Activated T-helper 1 cell treated with anti-CD3 and anti-CD28 coated beads, Interleukin-12 subunit alpha, Interleukin-12 subunit beta, Interleukin-2, Interleukin-4 antibody, amounts not matched to agents 30 ng/mL and 10 ng/mL and 1 ng/mL, durations not matched to agents 14 hours and 24 hours and 36 hours (primary cell): ENCODE data around the gene WNK2. TPM values are rescaled to one million over a fixed set of nuclear protein-coding genes. Genes with fewer than 3 reads are reported as not detected.

Experiments used
- DNase-seq: peaks from one replicate; pipeline ENCODE4 v3.0.0; 2021; ENCODE audit warnings: low spot score
- H3K27ac Mint-ChIP-seq: one replicate; pipeline ENCODE4 v1.8.0; 2021; ENCODE audit warnings: mild to moderate bottlenecking, mixed read lengths
- H3K27me3 Mint-ChIP-seq: one replicate; pipeline ENCODE4 v1.8.0; 2022; ENCODE audit warnings: mild to moderate bottlenecking, moderate library complexity, mixed read lengths; ENCODE audit not compliant: insufficient read depth
- H3K36me3 Mint-ChIP-seq: one replicate; pipeline ENCODE4 v1.8.0; 2021; ENCODE audit warnings: low read depth, mixed read lengths
- H3K4me1 Mint-ChIP-seq: one replicate; pipeline ENCODE4 v1.8.0; 2021; ENCODE audit warnings: low read depth, mixed read lengths
- H3K4me3 Mint-ChIP-seq: one replicate; pipeline ENCODE4 v1.8.0; 2021; ENCODE audit warnings: mild to moderate bottlenecking, moderate library complexity, mixed read lengths
- H3K9me3 Mint-ChIP-seq: one replicate; pipeline ENCODE4 v1.8.0; 2021; ENCODE audit warnings: mixed read lengths
- intact Hi-C: fragments of 100-400 bp; cut with micrococcal nuclease; formaldehyde crosslinking; loops from one replicate; pipeline ENCODE4 v1.15.1; 2024
- total RNA-seq: library from RNA; stranded (reverse); gene quantifications from 2 replicates; pipeline ENCODE4 v1.2.3, GENCODE V29; 2022

WNK2 gene
- total RNA-seq, 1 donor from 2014 or later, result 3.0 TPM

DNA sequence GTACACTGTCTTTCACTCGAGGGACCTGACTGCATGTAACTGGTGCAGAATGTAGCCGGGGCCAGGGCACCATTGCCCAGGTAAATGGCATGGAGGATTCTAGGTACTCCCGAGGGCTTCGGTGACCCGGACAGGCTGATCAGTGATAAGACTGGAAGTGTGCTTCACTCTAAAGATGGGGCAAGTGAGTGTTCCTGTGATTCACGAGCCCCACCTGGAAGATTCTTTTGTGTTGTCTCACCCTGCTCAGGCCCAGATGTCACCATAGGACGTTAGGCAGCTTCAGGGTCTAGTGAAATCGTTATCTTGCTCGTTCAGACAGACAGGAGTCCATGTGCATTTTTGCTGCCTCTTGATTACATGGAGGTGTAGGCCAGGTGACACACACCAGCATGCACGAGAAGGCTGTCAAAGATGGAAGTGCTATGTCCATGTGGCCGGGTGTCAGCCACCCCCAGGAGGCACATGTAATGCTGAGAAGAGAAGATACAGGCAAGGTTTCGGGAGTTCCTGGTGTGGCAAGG, 73.9 kb downstream of the WNK2 start:
- H3K4me3 Mint-ChIP-seq, result no peak overlapping the region
- intact Hi-C loops, result no loop called here
- H3K9me3 Mint-ChIP-seq, result no peaks in the 10 kb centered on the region
- no peak overlapping the region for H3K27ac Mint-ChIP-seq
- H3K4me1 Mint-ChIP-seq, result no peaks in the 10 kb centered on the region
- H3K36me3 Mint-ChIP-seq, result no peaks in the 10 kb centered on the region
- no peak for DNase-seq
- peaks cover 4% of the 10 kb centered on the region for H3K27me3 Mint-ChIP-seq

DNA sequence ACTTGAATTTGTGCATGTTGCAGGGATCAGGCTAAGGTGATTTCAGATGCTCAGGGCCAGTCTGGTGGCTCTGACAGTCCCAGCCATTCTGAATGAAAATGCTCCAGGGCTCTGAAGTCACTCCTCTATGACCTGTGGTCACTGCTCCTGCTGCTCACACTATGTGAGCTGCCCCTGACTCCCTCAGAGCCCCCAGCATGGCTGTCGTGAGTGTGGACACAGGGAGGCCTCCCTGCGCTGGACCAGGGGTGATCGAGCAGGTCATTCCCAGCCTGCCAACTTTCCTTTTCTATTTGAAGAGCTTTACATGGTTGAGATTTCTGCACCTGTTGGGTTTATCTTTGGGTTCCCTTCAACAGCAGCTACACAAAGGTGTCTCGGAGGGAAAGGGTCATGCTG, 74.5 kb downstream of the WNK2 start:
- intact Hi-C loops, result no loop called here
- Mint-ChIP-seq H3K27me3 (peaks cover 4% of the 10 kb centered on the region), H3K9me3 (no peaks in the 10 kb centered on the region), H3K4me3 (no peak overlapping the region), H3K36me3 (no peaks in the 10 kb centered on the region), H3K27ac (no peak overlapping the region), H3K4me1 (no peaks in the 10 kb centered on the region)
- no peak for DNase-seq

DNA sequence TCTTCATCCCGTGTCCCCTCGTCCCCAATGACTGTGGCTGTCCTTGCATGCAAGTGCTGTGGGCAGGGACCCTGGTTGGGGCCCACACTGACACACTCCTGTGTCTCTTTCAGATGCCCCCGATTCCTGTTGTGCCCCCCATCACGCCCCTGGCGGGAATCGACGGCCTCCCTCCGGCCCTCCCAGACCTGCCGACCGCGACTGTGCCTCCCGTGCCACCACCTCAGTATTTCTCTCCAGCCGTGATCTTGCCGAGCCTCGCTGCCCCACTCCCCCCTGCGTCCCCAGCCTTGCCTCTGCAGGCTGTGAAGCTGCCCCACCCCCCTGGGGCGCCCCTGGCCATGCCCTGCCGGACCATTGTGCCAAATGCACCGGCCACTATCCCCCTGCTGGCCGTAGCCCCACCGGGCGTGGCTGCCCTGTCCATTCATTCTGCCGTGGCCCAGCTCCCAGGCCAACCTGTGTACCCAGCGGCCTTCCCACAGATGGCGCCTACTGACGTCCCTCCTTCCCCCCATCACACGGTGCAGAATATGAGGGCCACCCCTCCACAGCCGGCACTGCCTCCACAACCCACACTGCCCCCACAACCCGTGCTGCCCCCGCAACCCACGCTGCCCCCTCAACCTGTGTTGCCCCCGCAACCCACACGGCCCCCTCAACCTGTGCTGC, 75.0 kb downstream of the WNK2 start:
- no peak for DNase-seq
- Mint-ChIP-seq H3K4me3 (no peak overlapping the region), H3K4me1 (no peaks in the 10 kb centered on the region), H3K27ac (no peak overlapping the region), H3K36me3 (no peaks in the 10 kb centered on the region), H3K9me3 (no peaks in the 10 kb centered on the region), H3K27me3 (peaks cover 4% of the 10 kb centered on the region)
- intact Hi-C loops, result no loop called here

GRCh38 chr9:93259490-93260262, 75.7 kb downstream of the WNK2 start:
- Mint-ChIP-seq H3K27me3 (peaks cover 4% of the 10 kb centered on the region), H3K4me1 (no peaks in the 10 kb centered on the region), H3K27ac (no peak overlapping the region), H3K4me3 (no peak overlapping the region), H3K36me3 (no peaks in the 10 kb centered on the region), H3K9me3 (no peaks in the 10 kb centered on the region)
- no peak for DNase-seq
- intact Hi-C loops, result no loop called here

DNA sequence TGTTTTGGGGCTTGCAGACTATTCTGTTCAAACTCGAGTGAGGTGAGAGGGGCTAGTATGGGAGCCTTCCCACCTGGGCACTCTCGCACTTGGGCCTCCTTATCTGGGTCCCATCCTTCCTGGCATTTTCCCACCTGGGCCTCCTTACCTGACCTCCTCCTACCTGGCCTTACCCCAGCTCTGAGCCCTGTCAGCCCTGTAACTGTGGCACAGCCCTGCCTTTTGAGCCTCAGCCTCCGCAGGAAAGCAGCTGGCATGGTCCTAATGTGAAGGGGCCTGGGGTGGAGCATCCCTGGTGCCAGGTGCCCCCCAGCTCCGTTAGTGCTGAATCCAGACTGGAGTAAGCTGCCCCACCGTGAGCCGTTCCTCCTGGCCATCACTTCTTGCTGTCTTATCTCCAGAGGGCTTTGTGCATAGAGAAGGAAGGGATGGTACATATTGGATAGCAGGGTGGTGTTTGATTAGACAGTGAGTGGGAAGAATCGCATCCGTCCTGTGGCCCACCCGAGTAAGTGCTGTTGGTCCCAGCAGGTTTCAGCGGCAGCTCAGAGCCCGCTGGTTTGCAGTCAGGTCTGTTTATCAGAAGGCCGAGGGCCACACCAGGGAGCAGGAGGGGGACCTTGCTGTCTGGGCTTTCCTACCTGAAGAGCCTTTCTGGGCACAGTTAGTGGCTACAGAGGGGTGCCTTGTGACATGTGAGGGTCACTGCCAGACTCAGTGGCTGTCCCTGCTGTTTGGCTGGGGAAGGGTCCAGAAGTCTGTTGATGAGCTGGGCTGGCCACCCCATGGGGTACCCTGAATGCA, 76.5 kb downstream of the WNK2 start:
- Mint-ChIP-seq H3K4me1 (no peaks in the 10 kb centered on the region), H3K4me3 (no peak overlapping the region), H3K27ac (no peak overlapping the region), H3K27me3 (peaks cover 4% of the 10 kb centered on the region), H3K36me3 (no peaks in the 10 kb centered on the region), H3K9me3 (no peaks in the 10 kb centered on the region)
- intact Hi-C loops, result no loop called here
- no peak for DNase-seq

DNA sequence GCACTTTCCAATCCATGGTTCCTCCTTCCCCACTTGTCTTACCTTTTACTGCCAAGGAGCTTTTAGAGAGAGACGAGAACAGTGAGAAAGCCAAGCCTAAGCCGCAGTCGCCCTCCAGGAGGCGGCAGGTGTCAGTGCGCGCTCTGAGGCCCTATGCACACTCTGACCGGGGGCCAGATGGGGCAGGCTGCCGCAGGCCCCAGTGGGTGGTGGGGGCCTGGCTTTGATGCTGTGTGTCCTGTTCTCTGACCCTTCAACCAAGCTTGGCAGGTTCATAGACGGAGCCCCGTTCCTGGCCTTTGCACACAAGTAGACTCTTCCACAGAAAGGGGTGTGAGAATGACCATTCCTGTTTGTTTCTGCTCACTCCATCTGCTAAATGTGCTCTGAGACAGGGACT, 77.3 kb downstream of the WNK2 start:
- Mint-ChIP-seq H3K36me3 (no peaks in the 10 kb centered on the region), H3K4me1 (no peaks in the 10 kb centered on the region), H3K4me3 (no peak overlapping the region), H3K27ac (no peak overlapping the region), H3K9me3 (no peaks in the 10 kb centered on the region), H3K27me3 (peaks cover 4% of the 10 kb centered on the region)
- intact Hi-C loops, result no loop called here
- no peak for DNase-seq

GRCh38 chr9:93261735-93262523, 78.0 kb downstream of the WNK2 start:
- Mint-ChIP-seq H3K9me3 (no peaks in the 10 kb centered on the region), H3K27ac (no peak overlapping the region), H3K27me3 (peaks cover 4% of the 10 kb centered on the region), H3K36me3 (no peaks in the 10 kb centered on the region), H3K4me1 (no peaks in the 10 kb centered on the region), H3K4me3 (no peak overlapping the region)
- intact Hi-C loops, result no loop called here
- DNase-seq, result no peak

- Mint-ChIP-seq H3K4me1 (no peaks in the 10 kb centered on the region), H3K27ac (no peak overlapping the region)
- intact Hi-C loops, result no loop called here
Observed at GRCh38 chr9:93262537-93263310, 78.8 kb downstream of the WNK2 start.

GRCh38 chr9:93263334-93264229, 79.6 kb downstream of the WNK2 start:
- DNase-seq, result no peak
- H3K36me3 Mint-ChIP-seq, result no peaks in the 10 kb centered on the region

More at GRCh38 chr9:93262537-93263310, 78.8 kb downstream of the WNK2 start:
- Mint-ChIP-seq H3K9me3 (no peaks in the 10 kb centered on the region), H3K27me3 (peaks cover 2% of the 10 kb centered on the region), H3K4me3 (no peak overlapping the region), H3K36me3 (no peaks in the 10 kb centered on the region)
- DNase-seq, result no peak

DNA sequence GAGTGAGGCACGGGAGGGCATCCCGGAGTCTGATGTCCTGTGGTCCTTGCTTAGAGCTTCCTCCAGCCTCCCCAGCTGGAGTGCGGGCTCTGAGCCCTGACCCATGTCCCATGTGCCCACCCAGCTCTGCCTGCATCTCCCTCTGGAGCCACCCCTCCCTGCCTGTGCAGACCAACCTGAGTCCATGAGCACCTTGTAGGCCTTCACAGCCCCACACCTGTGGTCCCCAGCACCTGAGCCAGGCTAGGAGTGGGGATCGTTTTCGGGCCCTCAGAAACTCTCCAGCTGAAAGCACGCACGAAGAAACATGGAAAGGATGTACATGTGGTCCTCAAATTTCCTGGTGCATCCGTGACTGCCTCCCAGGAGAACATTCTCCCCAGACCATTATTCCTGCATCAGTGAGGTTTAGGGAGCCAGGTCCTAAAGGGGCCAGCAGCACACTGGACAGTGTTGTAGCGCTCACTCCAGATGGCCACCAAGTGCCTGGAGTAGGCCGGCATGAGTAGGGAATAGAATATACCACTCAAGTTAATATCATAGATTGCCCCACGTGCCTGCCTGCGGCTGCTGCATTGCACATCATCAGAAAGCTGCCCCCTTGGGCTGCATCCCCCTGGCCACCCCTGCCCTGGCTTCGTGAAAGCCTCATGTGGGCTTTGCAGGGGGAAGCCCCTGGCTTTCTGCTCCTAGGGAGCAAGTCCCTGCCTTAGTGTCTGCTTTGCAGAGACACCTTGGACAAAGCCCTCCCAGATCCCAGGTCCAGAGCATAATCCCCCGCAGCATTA, 80.6 kb downstream of the WNK2 start:
- intact Hi-C loops, result no loop called here
- H3K9me3 Mint-ChIP-seq, result no peaks in the 10 kb centered on the region
- H3K36me3 Mint-ChIP-seq, result no peaks in the 10 kb centered on the region
- no peak overlapping the region for H3K4me3 Mint-ChIP-seq
- no peak for DNase-seq
- no peak overlapping the region for H3K27ac Mint-ChIP-seq
- peaks cover 9% of the 10 kb centered on the region for H3K4me1 Mint-ChIP-seq
- peaks cover 5% of the 10 kb centered on the region for H3K27me3 Mint-ChIP-seq

More at GRCh38 chr9:93263334-93264229, 79.6 kb downstream of the WNK2 start:
- Mint-ChIP-seq H3K9me3 (no peaks in the 10 kb centered on the region), H3K27ac (no peak overlapping the region), H3K4me3 (no peak overlapping the region), H3K4me1 (peaks cover 3% of the 10 kb centered on the region), H3K27me3 (peaks cover 2% of the 10 kb centered on the region)
- intact Hi-C loops, result no loop called here
